SK-N-SH (cell line): ENCODE data around the gene UBAC2. TPM values are rescaled to one million over a fixed set of nuclear protein-coding genes. Genes with fewer than 3 reads are reported as not detected.

Source experiments
- CTCF ChIA-PET: fragments of 300-600, 350-600 bp; formaldehyde crosslinking; extraction: SDS; loops from one replicate; lab custom pipeline; 2021; lab: Yijun Ruan, JAX
- POLR2A ChIA-PET: fragments of 350-600 bp; sonication (Branson Sonifier 250); formaldehyde crosslinking; extraction: SDS; loops from one replicate; lab custom pipeline; 2020; ENCODE audit warnings: antibody characterized with exemption, inconsistent platforms; lab: Yijun Ruan, JAX
- DNase-seq: peaks from one replicate; pipeline ENCODE4 v3.0.0; 2012
- H2AFZ ChIP-seq: fragments of 200-600 bp; sonication (generic); 2 replicates; pipeline ENCODE4 v1.8.1; 2016; ENCODE audit warnings: antibody characterized with exemption, mild to moderate bottlenecking, low read depth
- H3F3A ChIP-seq: fragments of 200-600 bp; sonication (generic); replicated peaks from 2 replicates; pipeline ENCODE3; 2016; ENCODE audit warnings: antibody characterized with exemption, mild to moderate bottlenecking; ENCODE audit not compliant: insufficient read depth
- H3K27ac ChIP-seq, 2 experiments: fragments of 200-500 bp in 1 of 2; fragments of 200-600 bp in 1 of 2; sonication (Bioruptor generic) in 1 of 2; sonication (generic), shearing (Covaris generic) in 1 of 2; 2 replicates each; pipeline versions ENCODE4 v1.5.1 to v1.6.1; 2014 to 2016; ENCODE audit warnings: low read depth in 2 of 2, inconsistent platforms in 1 of 2, low read length in 1 of 2, mild to moderate bottlenecking in 1 of 2, mixed read lengths in 1 of 2
- H3K27me3 ChIP-seq: fragments of 200-600 bp; sonication (generic), shearing (Covaris generic); 2 replicates; pipeline ENCODE4 v1.6.1; 2016; ENCODE audit warnings: mixed run types; ENCODE audit not compliant: insufficient read depth
- H3K36me3 ChIP-seq, 2 experiments: fragments of 200-500 bp in 1 of 2; fragments of 200-600 bp in 1 of 2; sonication (Bioruptor generic) in 1 of 2; sonication (generic) in 1 of 2; replicated peaks in 1 of 2; 2 replicates each; pipeline versions ENCODE3 to v1.5.1; 2014 to 2016; ENCODE audit warnings: low read length in 1 of 2, mild to moderate bottlenecking in 1 of 2; ENCODE audit not compliant: insufficient read depth in 2 of 2, control insufficient read depth in 1 of 2
- H3K4me1 ChIP-seq, 2 experiments: fragments of 200-500 bp in 1 of 2; fragments of 200-600 bp in 1 of 2; sonication (Bioruptor generic) in 1 of 2; sonication (generic), shearing (Covaris generic) in 1 of 2; 2 replicates each; pipeline versions ENCODE4 v1.5.1 to v1.6.1; 2014 to 2016; ENCODE audit warnings: low read depth in 1 of 2, low read length in 1 of 2, mixed run types in 1 of 2; ENCODE audit not compliant: insufficient read depth in 2 of 2, control insufficient read depth in 1 of 2
- H3K4me2 ChIP-seq: fragments of 200-600 bp; sonication (generic), shearing (Covaris generic); 2 replicates; pipeline ENCODE4 v1.6.1; 2017; ENCODE audit warnings: mixed run types
- H3K4me3 ChIP-seq, 2 experiments: fragments of 200-500 bp in 1 of 2; fragments of 200-600 bp in 1 of 2; sonication (Bioruptor generic) in 1 of 2; sonication (generic), shearing (Covaris generic) in 1 of 2; 2 replicates each; pipeline versions ENCODE4 v1.5.1 to v1.8.1; 2014 to 2016; ENCODE audit warnings: low read depth in 2 of 2, inconsistent platforms in 1 of 2, low read length in 1 of 2, mild to moderate bottlenecking in 1 of 2, mixed read lengths in 1 of 2, moderate library complexity in 1 of 2
- H3K79me2 ChIP-seq: fragments of 200-600 bp; sonication (generic); 2 replicates; pipeline ENCODE4 v1.8.1; 2017; ENCODE audit warnings: mild to moderate bottlenecking; ENCODE audit not compliant: insufficient read depth
- H3K9ac ChIP-seq: fragments of 200-600 bp; sonication (generic); 2 replicates; pipeline ENCODE4 v1.6.1; 2017; ENCODE audit warnings: mixed run types
- H3K9me2 ChIP-seq: fragments of 200-600 bp; sonication (generic); 2 replicates; pipeline ENCODE4 v1.6.1; 2017; ENCODE audit warnings: mixed run types
- H3K9me3 ChIP-seq: fragments of 200-600 bp; sonication (generic); 2 replicates; pipeline ENCODE4 v1.6.1; 2017; ENCODE audit warnings: mixed run types, mild to moderate bottlenecking, moderate library complexity
- H4K20me1 ChIP-seq: fragments of 200-600 bp; sonication (generic); 2 replicates; pipeline ENCODE4 v1.6.1; 2017; ENCODE audit warnings: mild to moderate bottlenecking, mixed run types; ENCODE audit not compliant: insufficient read depth
- ELF1 ChIP-seq: IDR thresholded peaks from 2 replicates; pipeline ENCODE4 v1.4.0; 2012
- EP300 ChIP-seq, 2 experiments: IDR thresholded peaks; 2 replicates each; pipeline versions ENCODE4 v1.4.0 to v1.6.1; 2012; ENCODE audit warnings: borderline replicate concordance in 1 of 2, low read depth in 1 of 2, low read length in 1 of 2
- EZH2phosphoT487 ChIP-seq: fragments of 200-600 bp; sonication (generic); IDR thresholded peaks from 2 replicates; pipeline ENCODE4 v1.6.1; 2017; ENCODE audit warnings: low read depth, mixed run types, mild to moderate bottlenecking, antibody characterized with exemption, moderate library complexity, borderline replicate concordance
- FOSL2 ChIP-seq: IDR thresholded peaks from 2 replicates; pipeline ENCODE4 v1.4.0; 2012; ENCODE audit warnings: low read depth, mild to moderate bottlenecking, moderate library complexity, borderline replicate concordance
- FOXJ3 ChIP-seq: sonication (generic); formaldehyde crosslinking; IDR thresholded peaks from 2 replicates; pipeline ENCODE4 v1.5.1; 2020; ENCODE audit warnings: mild to moderate bottlenecking, missing genetic modification reagents
- GABPA ChIP-seq: IDR thresholded peaks from 2 replicates; pipeline ENCODE4 v1.4.0; 2012; ENCODE audit warnings: low read depth, mild to moderate bottlenecking
- JUND ChIP-seq: IDR thresholded peaks from 2 replicates; pipeline ENCODE4 v1.4.0; 2012
- MEF2A ChIP-seq: IDR thresholded peaks from 2 replicates; pipeline ENCODE4 v1.4.0; 2012; ENCODE audit warnings: low read depth, borderline replicate concordance
- NRF1 ChIP-seq: IDR thresholded peaks from 2 replicates; pipeline ENCODE4 v1.6.1; 2012; ENCODE audit warnings: low read depth, mild to moderate bottlenecking, low read length
- POLR2AphosphoS5 ChIP-seq: IDR thresholded peaks from 2 replicates; pipeline ENCODE4 v1.6.1; 2012; ENCODE audit warnings: low read depth, low read length
- RCOR1 ChIP-seq: fragments of 150-350 bp; IDR thresholded peaks from 2 replicates; pipeline ENCODE4 v1.6.1; 2017; ENCODE audit warnings: antibody characterized with exemption, low read length
- RFX5 ChIP-seq: IDR thresholded peaks from 2 replicates; pipeline ENCODE4 v1.6.1; 2012; ENCODE audit warnings: mild to moderate bottlenecking, improper control_type of control experiment, low read length
- RXRA ChIP-seq: IDR thresholded peaks from 2 replicates; pipeline ENCODE4 v1.4.0; 2012; ENCODE audit warnings: low read depth, mild to moderate bottlenecking, borderline replicate concordance
- TAF1 ChIP-seq: IDR thresholded peaks from 2 replicates; pipeline ENCODE4 v1.6.1; 2012; ENCODE audit warnings: low read depth, mild to moderate bottlenecking, low read length, moderate library complexity, borderline replicate concordance
- TCF12 ChIP-seq: IDR thresholded peaks from 2 replicates; pipeline ENCODE4 v1.4.0; 2012
- YY1 ChIP-seq: IDR thresholded peaks from 2 replicates; pipeline ENCODE4 v1.4.0; 2012; ENCODE audit warnings: low read depth, mild to moderate bottlenecking
- polyA plus RNA-seq, 3 experiments: library from polyadenylated mRNA; depleted of rRNA; stranded (reverse); fragments of >200 nt; gene quantifications; 2 replicates each; pipeline ENCODE4 v1.2.3, GENCODE V29; 2012
- TF ChIP-seq, protein P1 (sequence below): IDR thresholded peaks from 2 replicates; pipeline ENCODE4 v1.4.0; 2012; ENCODE audit warnings: low read depth
- TF ChIP-seq, protein P2 (sequence below): fragments of 200-600 bp; sonication (generic); IDR thresholded peaks from 2 replicates; pipeline ENCODE4 v1.6.1; 2017; ENCODE audit warnings: antibody characterized with exemption, mild to moderate bottlenecking, moderate library complexity
- TF ChIP-seq, protein P3 (sequence below): fragments of 150-350 bp; IDR thresholded peaks from 2 replicates; pipeline ENCODE4 v1.6.1; 2017; ENCODE audit warnings: antibody characterized with exemption, low read length, low read depth, borderline replicate concordance

UBAC2 gene
- polyA plus RNA-seq, 1 of the 3 experiments (the other 2 are of a cell fraction) = 79.0 TPM

DNA sequence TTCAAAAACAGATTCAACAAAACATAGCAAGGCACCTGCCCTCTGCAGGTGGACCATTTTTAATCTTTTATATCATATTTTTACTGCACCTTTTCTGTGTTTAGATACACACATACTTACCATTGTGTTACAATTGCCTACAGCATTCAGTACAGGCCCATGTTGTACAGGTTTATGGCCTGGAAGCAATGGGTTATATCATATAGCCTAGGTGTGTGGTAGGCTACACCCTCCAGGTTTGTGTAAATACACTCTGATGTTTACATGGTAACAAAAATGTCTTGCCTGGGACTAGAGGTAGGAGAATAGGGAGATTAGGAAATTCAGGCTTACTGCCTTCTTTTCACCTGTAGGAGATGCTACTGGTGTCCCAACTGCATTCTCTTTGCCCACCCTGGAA lies 8.2 kb upstream of the UBAC2 start:
- Histone ChIP-seq H2AFZ (no peak overlapping the region), H3K79me2 (no peaks in the 10 kb centered on the region), H3K4me2 (no peak overlapping the region), H3K9me2 (no peaks in the 10 kb centered on the region)
- TF ChIP-seq JUND (no peak), NRF1 (no peak), EP300 (IDR thresholded peaks at IDR 0.05; ENCODE audit: borderline replicate concordance in 1 of 2, low read depth in 1 of 2, low read length in 1 of 2) (no peak), RXRA (no peak), GABPA (no peak), MEF2A (no peak), RFX5 (no peak), RCOR1 (no peak), FOXJ3 (no peak), POLR2AphosphoS5 (no peak), ELF1 (no peak), EZH2phosphoT487 (no peak), FOSL2 (no peak), TAF1 (no peak), TCF12 (no peak), YY1 (no peak)
- TF ChIP-seq, protein P1, sequence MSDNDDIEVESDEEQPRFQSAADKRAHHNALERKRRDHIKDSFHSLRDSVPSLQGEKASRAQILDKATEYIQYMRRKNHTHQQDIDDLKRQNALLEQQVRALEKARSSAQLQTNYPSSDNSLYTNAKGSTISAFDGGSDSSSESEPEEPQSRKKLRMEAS = no peak
- TF ChIP-seq, protein P2, sequence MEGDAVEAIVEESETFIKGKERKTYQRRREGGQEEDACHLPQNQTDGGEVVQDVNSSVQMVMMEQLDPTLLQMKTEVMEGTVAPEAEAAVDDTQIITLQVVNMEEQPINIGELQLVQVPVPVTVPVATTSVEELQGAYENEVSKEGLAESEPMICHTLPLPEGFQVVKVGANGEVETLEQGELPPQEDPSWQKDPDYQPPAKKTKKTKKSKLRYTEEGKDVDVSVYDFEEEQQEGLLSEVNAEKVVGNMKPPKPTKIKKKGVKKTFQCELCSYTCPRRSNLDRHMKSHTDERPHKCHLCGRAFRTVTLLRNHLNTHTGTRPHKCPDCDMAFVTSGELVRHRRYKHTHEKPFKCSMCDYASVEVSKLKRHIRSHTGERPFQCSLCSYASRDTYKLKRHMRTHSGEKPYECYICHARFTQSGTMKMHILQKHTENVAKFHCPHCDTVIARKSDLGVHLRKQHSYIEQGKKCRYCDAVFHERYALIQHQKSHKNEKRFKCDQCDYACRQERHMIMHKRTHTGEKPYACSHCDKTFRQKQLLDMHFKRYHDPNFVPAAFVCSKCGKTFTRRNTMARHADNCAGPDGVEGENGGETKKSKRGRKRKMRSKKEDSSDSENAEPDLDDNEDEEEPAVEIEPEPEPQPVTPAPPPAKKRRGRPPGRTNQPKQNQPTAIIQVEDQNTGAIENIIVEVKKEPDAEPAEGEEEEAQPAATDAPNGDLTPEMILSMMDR = no peak
- TF ChIP-seq, protein P3, sequence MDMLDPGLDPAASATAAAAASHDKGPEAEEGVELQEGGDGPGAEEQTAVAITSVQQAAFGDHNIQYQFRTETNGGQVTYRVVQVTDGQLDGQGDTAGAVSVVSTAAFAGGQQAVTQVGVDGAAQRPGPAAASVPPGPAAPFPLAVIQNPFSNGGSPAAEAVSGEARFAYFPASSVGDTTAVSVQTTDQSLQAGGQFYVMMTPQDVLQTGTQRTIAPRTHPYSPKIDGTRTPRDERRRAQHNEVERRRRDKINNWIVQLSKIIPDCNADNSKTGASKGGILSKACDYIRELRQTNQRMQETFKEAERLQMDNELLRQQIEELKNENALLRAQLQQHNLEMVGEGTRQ = no peak
- TF ChIP-seq, all 33 proteins: peak for 0
- Histone ChIP-seq H4K20me1 (no peaks in the 10 kb centered on the region), H3K4me3 (no peak overlapping the region), H3K4me1 (no peaks in the 10 kb centered on the region), H3K36me3 (no peaks in the 10 kb centered on the region), H3K27me3 (no peaks in the 10 kb centered on the region), H3K27ac (no peak overlapping the region), H3K9me3 (no peaks in the 10 kb centered on the region), H3K9ac (no peak overlapping the region), H3F3A (no peaks in the 10 kb centered on the region)
- POLR2A ChIA-PET = no interaction called here
- no peak for DNase-seq
- CTCF ChIA-PET = interaction anchor here (0.9 to 1.1 kb wide), 3 partner anchors 9 to 244 kb away, joined by 3 read pairs; no protein-coding TSS in a partner anchor
